HG02678 (cell line): ENCODE data around the gene IL17RE.

Source experiments
- ATAC-seq: cut with Tn5 transposase; IDR thresholded peaks from one replicate; pipeline ENCODE4 v1.9.1; 2021; ENCODE audit warnings: mild to moderate bottlenecking, moderate library complexity; ENCODE audit not compliant: unreplicated experiment

The IL17RE gene

GRCh38 chr3:9901967-9902366, 681 bp upstream of the IL17RE start:
- no peak for ATAC-seq

DNA sequence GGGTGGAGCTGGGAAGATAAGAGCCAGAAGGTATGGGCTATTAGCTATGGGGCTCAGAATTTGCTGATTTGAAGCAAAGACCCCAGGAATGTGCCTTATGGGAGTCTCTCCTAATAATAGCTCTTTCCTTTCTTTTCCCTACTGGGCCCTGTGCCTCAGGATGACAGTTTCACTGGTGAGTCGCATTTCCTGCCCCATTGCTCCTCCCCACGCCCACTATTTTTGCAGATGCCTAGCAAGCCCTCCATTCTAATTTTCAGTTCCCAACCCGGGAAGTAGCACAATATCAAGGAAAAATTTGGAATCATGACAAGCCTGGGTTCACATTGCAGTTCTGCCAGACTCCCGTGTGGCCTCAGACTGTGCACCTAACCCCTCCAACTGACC, 583 bp downstream of the IL17RE start:
- no peak for ATAC-seq

DNA sequence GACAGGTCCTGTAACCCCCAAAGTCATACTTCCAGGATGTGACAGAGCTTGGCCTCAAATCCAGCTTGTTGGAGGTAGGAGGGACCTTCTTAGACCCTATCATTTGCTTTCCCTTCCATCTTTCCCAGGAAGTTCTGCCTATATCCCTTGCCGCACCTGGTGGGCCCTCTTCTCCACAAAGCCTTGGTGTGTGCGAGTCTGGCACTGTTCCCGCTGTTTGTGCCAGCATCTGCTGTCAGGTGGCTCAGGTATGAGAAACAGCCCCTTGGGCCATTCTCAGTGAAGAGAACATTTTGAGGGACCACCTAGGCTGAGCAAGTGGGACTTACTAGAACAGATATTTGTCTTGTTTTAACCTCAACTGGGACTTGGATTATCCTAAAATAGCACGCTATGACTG, 1.3 kb downstream of the IL17RE start:
- ATAC-seq, result no peak

- ATAC-seq, result no peak
These were observed 3.8 kb downstream of the IL17RE start for GRCh38 chr3:9906480-9906879.

DNA sequence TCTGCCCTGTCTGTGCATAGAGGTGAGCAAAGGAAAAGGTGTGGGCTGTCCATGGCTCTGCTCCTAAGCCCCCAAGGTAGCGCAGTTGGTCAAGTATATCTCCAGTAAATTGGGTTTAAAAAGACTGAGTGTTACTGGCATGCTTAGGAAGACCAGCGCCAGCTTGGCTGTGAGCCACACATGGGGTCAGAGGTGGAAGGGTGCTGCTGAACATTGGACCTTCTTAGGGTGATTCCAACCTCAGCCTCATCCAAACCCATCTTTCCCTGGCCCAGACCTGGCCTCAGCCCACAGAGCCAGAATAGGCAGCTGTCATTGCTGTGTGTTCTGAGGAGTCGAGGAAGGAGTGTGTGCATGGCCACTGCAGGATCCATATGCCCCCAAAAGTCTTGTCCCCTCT, 5.6 kb downstream of the IL17RE start:
- ATAC-seq, result no peak

- ATAC-seq, result no peak
These were observed 6.8 kb downstream of the IL17RE start for GRCh38 chr3:9909221-9910013.

- ATAC-seq, result no peak
These were observed 9.2 kb downstream of the IL17RE start for GRCh38 chr3:9911863-9912262.

DNA sequence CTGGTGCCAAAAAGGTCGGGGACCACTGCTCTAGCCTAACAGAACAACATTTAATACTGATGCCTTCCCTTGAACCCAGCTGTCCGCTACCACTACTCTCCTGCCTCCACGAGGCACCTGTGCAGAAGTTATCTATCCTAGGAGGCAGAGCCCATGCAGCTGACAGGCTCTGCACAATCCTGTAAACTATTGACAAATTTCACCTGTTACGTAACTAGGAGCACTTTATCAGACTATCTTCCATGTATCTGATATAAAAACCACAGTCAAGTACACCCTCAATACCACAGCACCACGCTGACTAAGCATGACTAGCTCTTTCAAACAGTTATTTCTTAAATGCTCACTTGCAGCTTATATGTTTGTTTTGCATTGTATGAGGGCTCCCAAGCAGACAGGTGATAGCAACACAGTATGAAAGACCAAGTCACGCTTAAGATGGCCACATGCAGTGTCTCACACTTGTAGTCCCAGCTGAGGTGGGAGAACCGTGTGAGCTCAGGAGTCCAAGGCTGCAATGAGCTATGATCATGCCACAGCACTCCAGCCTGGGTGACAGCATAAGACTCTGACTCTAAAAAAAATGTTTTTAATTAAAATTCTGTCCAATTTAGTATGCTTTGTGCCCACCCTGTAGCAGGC, 9.8 kb downstream of the IL17RE start:
- ATAC-seq, result no peak

DNA sequence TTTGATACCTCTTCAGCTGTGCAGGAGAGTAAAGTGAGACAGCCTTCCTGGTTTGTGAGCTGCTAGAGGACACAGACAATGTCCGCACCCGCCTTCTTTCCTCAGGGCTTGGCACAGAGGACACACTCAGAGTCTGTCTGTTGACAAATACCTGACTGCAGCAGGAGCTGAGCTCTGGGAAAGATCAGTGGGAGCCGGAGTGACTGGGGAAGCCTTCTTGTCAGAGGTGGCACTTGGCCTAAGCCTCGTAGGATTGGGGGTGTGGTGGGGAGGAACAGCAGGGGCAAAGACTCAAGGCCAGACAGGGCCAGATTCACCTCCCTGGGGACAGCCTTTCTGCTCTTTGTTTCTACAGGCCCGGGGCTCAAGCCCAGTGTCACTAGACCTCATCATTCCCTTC, 11.0 kb downstream of the IL17RE start:
- ATAC-seq, result no peak

GRCh38 chr3:9914011-9914410, 11.4 kb downstream of the IL17RE start:
- ATAC-seq, result no peak

GRCh38 chr3:9914559-9915253, 12.1 kb downstream of the IL17RE start:
- ATAC-seq, result peak; percentile 32

DNA sequence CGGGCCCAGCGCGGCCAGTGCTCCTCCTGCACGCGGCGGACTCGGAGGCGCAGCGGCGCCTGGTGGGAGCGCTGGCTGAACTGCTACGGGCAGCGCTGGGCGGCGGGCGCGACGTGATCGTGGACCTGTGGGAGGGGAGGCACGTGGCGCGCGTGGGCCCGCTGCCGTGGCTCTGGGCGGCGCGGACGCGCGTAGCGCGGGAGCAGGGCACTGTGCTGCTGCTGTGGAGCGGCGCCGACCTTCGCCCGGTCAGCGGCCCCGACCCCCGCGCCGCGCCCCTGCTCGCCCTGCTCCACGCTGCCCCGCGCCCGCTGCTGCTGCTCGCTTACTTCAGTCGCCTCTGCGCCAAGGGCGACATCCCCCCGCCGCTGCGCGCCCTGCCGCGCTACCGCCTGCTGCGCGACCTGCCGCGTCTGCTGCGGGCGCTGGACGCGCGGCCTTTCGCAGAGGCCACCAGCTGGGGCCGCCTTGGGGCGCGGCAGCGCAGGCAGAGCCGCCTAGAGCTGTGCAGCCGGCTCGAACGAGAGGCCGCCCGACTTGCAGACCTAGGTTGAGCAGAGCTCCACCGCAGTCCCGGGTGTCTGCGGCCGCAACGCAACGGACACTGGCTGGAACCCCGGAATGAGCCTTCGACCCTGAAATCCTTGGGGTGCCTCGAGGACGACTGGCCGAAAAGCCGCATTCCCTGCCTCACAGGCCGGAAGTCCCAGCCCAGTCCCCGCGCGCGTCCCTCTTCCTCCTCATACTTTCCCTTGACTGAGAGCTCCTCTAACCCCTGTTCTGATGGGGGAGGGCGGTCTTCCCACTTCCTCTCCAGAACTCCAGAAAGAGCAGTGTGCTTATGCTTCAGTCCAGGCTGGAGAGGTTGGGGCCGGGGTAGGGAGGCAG, 12.8 kb downstream of the IL17RE start:
- peak; percentile 44 for ATAC-seq

GRCh38 chr3:9916346-9916733, 13.7 kb downstream of the IL17RE start:
- no peak for ATAC-seq

DNA sequence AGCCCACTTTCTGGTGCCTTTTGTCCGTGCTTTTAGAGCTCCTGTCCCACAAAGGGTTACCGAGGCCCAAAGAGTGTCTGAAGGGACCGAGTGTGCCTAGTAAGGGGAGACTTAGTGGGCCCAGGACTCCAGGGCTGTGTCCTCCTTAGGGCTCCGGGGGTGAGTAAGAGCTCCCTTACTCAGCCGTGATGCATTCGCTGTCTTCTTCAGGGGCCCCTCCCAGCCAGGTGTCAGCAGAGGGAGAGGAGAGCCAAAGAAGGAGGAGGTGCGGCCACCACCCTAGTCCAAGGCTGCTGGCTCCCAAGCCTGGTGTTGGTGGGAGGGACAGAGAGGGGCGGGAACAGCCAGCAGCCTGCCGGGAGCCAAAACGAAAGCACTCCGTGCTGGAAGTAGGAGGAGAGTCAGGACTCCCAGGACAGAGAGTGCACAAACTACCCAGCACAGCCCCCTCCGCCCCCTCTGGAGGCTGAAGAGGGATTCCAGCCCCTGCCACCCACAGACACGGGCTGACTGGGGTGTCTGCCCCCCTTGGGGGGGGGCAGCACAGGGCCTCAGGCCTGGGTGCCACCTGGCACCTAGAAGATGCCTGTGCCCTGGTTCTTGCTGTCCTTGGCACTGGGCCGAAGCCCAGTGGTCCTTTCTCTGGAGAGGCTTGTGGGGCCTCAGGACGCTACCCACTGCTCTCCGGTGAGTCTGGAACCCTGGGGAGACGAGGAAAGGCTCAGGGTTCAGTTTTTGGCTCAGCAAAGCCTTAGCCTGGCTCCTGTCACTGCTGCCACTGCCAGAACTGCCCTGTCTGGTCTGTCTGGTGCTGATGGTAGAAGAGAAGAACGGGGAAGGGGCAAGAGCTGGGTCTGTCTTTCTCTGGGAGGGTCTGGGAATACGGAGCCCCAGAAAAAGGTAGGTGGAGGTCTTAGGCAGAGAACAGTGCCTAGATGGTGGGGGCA, 14.4 kb downstream of the IL17RE start, which contains the start of gene IL17RC:
IL17RC (plus strand) TSS at position 365 of the 947 bp plus-strand sequence; CDS start at position 583, 218 bp downstream.
- ATAC-seq, result no peak

DNA sequence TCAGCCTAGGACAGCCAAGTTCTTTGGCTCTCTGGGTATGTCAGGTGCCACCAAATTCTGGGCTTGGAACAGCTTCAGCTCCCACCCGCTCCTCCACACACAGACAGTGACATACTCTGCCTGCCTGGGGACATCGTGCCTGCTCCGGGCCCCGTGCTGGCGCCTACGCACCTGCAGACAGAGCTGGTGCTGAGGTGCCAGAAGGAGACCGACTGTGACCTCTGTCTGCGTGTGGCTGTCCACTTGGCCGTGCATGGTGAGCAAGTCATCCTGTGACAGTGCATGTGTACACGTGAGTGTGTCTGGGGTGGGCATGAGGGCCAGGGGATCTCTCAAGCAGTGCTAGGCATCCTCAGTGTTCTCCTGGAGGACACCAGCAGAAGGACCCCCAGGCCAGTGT, 15.2 kb downstream of the IL17RE start:
- no peak for ATAC-seq

DNA sequence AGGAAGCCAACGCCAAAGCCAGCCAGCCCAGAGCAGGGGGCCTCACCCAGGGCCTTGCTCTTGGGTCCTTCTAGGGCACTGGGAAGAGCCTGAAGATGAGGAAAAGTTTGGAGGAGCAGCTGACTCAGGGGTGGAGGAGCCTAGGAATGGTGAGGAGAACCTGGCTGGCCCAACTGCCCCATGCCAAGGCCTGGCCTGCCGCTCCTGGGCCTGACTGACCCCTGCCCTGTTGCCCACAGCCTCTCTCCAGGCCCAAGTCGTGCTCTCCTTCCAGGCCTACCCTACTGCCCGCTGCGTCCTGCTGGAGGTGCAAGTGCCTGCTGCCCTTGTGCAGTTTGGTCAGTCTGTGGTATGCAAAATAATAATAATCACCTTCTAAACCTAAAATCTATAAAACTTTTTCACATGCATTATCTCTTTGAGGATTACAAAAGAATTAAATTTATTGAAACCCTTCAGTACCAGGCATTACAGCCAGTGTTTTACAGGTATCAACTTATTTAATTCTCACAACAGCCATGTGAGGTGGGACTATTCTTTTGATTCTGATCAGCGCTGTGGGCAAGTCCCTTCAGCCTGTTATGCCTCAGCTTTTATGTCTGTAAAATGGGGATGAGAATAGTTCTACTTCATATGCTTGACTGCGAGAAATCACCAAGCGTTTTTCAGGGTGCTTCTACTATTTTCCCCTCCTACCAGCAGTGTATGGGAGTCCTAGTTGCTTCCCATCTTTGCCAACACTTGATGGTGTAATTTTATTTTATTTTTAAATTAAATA, 15.8 kb downstream of the IL17RE start:
- ATAC-seq, result no peak

DNA sequence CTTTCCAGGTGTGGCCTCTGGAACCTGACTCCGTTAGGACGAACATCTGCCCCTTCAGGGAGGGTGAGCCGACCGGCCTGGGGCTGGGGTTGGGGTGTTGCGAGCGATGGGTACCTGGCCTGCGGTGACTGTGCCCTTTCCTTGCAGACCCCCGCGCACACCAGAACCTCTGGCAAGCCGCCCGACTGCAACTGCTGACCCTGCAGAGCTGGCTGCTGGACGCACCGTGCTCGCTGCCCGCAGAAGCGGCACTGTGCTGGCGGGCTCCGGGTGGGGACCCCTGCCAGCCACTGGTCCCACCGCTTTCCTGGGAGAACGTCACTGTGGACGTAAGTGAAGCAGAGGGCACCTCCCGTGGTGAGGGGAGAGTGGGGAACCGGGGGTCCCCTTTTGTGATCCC, 25.5 kb downstream of the IL17RE start:
- no peak for ATAC-seq

DNA sequence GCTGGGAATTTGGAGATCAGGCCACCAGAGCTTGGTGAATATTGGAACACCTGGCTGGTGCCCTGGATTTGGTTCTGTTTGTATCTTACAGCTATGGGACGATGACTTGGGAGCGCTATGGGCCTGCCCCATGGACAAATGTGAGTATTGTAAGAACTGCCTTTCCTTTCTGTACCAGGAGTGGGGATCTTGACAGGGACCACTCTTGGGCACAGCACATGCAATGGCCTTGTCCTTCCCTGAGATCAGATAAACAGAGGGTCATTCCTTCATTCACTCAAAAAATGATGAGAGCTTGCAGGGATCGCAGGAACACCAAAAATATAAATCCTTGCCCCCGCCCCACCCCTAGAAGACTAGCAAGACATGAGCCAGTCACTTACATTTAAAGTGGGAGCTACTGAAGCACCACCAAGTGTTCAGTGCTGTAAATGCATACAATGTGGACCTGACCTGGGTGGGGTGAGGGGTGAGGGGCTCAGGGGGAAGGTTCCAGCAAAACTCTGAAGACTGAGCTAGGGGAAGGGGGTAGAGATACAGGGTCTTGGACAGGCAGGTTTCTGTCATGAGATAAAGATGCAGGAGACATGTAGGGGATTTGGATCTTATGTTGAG, 28.3 kb downstream of the IL17RE start:
- no peak for ATAC-seq

DNA sequence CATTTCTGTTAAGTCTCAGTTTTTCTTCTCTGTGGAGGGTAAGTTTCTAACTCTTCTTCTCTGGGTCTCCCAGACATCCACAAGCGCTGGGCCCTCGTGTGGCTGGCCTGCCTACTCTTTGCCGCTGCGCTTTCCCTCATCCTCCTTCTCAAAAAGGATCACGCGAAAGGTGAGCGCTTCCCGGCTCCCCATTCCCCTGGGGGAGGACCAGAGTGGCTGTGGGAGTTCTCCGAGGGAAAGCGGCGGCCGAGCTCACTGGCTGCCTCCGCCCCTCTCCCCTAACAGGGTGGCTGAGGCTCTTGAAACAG, 29.8 kb downstream of the IL17RE start:
- ATAC-seq, result no peak
